GM18861 (cell line): Measurements from ENCODE around the gene EOLA1.
"Not testable (repeated sequence)": the region's sequence is repeated elsewhere in the genome, so short reads cannot be mapped to it uniquely, and the experiment has no call there.

Experiments
- ATAC-seq: cut with Tn5 transposase; IDR thresholded peaks from one replicate; pipeline ENCODE4 v1.9.1; 2021; ENCODE audit not compliant: unreplicated experiment

Gene EOLA1

DNA sequence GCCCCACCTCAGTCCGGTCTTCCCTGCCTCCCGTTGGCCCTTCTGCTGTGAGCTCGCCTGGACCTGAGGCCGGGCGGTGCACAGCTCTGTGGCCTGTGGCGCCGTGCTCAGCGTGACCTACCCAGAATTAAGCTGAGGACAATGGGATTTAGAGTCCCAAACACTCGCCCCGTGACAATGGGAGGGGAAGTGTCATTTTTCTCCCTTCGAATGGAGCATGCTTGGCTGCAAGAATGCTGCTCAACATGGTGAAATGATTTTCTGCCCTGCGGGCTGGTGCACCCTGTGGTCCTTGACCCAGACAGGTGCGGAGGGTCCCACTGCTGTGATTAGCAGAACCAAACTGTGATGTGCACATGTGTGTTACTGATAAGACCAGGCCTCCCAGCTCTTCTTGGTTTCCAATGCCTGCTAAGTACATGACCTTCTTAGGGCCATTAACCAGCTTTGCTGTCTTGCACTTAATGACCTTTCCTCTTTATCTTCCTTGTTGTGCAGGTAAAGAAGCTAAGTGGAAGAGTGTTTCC is 772 bp downstream of the EOLA1 start:
- ATAC-seq, result no peak

DNA sequence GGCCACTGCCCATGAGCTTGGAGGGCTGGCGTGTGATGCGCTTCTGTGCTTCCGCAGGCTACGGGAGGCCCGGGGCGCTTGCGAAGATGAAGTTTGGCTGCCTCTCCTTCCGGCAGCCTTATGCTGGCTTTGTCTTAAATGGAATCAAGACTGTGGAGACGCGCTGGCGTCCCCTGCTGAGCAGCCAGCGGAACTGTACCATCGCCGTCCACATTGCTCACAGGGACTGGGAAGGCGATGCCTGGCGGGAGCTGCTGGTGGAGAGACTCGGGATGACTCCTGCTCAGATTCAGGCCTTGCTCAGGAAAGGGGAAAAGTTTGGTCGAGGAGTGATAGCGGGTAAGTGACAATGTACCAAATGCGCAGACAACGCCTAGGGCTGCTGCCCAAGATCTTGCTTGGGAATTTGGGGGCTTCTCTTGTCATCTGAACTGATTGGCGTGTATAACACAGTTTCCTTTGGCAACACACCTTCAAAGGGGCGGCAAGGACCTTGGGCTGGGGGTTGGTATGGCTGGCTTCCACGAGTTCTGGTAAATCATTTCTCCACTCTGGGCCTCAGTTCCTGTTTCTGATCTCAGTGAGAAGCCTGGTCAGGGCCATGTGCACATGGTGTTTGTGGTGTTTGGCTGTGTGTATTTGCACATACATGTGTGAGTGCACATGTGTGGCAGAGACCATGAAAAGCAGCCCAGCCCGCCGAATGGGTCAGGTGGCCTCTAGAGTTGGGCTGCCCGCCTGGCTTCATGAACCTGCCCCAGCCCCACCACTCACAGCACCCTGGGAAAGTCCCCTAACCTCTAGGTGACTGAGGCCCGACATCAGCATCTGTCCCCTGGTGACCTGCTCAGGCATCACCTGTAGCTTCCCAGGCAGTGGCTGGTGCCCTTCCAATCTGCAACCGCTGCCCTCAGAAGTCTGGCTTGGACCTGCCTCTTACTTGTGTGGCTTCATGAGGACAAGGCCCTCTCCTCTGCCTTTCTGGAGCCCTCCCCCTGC is 5.0 kb downstream of the EOLA1 start:
- peak; percentile 53 for ATAC-seq

DNA sequence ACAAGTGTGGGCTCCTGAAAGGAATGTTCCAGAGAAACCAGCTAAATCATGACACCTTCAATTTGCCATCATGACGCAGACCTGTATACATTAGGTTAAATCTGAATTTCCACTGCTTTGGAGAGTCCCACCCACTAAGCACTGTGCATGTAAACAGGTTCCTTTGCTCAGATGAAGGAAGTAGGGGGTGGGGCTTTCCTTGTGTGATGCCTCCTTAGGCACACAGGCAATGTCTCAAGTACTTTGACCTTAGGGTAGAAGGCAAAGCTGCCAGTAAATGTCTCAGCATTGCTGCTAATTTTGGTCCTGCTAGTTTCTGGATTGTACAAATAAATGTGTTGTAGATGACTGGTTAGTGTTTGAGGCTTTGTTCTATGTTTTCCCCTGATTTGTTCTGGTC is 6.2 kb downstream of the EOLA1 start:
- ATAC-seq, result not testable (repeated sequence)

DNA sequence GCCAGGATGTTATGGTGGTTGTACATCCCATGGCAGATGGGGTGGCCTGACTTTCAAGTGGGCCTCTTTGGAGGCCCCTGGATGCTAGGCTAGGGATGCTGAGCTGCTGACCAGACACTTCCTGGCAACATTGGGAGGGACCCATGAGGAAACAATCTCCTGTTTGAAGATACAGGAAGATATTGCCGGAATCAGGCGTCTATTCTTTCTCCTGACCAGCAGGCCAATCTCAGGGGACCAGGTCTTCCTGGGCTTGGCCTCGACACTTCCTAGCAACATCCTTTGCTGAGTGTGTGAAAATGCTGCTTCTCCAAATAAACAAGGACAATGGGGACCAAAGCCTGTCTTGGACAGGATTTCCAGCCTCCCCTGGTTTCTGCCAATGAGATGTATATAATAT is 7.0 kb downstream of the EOLA1 start:
- not testable (repeated sequence) for ATAC-seq

DNA sequence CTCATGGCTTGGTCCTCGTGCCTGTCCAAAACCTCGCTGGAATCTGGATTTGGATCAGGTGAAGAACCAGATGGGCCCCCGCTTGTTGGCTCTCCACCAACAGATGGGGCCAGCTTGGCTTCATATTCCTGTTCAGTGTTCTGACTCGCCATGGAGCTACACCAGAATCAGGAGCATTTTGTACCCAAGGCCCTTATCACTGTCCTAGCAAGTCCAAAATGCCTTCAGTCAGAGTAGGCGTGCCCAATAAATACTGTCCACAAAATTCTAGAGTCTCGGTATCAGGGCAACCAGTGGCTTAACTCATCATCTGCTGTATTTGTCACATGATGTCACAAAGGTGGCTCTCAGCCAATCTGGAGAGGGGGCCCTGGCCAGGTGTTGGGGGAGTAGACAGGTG is 8.9 kb downstream of the EOLA1 start, which contains the start of gene HSFX3:
Gene HSFX3 (minus strand): TSS at position 224 of the 400 bp plus-strand sequence. CDS start 72 bp downstream, at position 152.
- not testable (repeated sequence) for ATAC-seq

DNA sequence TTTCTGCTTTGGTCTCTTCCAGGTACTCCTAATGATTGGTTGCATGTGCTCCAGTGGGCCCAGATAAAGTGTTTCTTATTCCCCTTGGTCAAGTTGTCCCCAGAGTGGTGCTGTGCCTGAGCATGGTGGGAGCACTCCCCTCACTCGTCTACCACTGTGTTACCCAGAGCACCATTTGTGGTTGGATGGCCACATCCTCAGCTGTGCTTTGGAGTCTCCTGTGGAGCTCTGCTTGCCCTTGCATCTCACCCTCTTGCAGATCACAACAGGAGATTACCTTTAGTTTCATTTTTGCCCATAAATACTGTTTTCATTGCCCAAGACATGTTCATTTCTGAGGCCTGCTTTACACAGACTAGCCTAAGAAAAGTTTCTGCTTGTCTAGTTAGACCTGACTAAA is 9.6 kb downstream of the EOLA1 start:
- not testable (repeated sequence) for ATAC-seq

DNA sequence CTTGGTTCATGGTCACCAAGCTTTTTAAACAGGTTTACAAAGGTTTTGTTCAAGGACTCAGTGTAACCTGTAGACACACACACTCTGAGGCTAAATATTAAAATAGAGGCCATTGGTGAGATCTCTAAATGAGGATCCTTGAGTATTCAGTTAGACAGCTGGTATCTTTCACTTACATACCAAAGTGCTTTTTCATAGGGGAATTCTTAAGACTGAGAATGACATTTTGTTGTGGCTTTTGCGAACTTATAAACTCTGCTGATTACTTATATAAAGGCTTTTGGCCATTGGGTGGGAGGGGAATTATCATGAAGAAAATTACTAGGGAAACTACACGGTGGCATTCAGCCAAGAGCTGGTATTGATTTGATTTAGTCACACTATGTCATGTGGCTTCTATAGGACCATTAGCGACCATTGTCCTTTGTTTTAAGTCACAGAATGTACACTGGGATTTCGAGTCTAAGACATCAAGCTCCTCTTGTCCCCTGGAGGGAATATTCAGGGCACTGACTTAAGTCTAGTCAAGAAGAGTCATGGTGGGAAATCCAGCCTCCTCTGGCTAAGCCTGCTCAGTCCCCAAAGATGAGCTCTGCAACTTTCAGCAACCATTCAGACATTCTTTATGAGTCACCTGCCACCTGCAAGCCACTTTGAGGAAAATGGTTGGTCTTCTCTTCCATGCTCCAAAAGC is 10.6 kb downstream of the EOLA1 start:
- not testable (repeated sequence) for ATAC-seq

DNA sequence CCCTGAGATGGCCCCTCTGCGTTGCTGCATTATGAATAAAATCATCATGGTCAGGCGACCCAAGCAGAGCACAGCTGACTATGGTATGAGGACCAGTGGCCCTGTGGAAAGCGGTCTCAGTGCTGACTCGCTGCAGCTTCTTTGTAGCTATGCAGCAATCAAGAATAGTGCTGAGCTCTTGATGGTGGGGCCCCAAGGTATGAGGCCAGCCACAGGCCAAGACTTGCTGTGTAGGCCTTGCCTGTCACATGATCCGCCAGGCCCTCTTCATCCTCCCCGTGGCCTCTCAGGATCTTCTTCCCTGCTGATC is 11.1 kb downstream of the EOLA1 start:
- ATAC-seq, result not testable (repeated sequence)

DNA sequence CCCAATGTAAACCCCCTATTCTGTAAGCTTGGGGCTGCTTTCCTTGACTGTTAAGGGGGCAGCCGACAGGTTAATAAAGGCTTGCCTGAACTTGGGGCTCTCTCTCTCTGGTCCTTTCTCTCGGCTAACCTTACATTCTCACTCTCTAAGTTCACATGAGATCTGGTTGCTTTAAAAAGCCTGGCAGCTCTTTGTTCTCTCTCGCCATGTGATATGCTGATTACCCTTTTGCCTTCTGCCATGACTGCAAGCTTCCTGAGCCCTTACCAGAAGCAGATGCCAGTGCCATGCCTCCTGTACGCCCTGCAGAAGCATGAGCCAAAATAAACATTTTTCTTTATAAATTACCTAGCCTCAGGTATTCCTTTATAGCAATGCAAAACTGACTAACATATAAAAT is 14.4 kb downstream of the EOLA1 start:
- ATAC-seq, result not testable (repeated sequence)

DNA sequence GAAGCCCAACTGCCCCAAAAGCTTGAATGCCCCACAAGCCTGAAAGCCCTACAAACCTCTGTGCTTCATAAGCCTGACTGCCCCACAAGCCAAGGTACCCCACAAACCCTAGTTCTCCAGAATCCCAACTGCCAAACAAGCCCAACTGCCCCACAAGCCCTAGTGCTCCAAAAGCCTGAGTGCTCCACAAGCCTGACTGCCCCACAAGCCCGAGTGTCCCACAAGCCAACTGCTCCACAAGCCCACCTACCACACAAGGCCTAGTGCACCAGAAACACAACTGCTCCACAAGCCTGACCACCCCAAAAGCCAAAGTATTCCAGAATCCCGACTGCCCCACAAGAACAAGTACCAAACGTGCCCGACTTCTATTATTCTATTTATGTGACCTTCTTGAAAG is 22.5 kb downstream of the EOLA1 start:
- ATAC-seq, result no peak

DNA sequence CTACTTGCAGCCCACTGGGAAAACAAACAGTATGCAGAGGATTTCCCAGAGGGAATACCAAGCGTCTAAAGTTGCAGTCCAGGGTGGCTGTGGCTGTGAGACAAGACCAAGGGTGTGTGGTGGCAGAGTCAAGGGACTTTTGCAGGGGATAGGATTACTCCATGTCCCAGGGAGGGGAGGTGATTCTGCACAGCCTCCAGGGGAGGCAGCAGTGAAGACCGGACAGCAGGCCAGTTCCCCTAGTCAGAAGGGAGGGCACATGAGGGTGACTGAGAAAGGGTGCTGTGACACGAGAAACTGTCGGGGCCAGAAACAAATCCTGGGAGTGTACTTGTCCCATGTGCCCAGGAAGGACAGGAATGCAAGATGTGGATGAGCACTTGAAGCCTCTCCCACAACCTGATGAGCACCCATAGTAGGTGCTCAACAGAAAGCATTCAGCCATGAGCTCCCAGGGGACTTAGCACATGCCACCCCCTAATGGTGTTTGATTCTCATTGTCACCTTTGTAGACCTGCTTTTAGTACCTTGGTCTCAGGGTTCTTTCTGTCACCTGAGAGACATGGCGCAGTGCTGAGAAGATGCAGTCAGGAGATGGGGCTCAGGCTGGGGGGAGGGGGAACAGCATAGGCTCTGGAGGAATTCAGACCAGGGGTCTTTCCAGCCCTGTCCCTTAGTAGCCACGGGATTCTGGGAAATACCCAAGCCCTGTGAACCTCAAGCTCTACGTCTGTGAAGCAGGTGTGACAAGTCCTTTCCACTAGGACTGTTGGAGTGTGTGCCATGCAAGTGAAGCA is 27.0 kb downstream of the EOLA1 start:
- no peak for ATAC-seq

DNA sequence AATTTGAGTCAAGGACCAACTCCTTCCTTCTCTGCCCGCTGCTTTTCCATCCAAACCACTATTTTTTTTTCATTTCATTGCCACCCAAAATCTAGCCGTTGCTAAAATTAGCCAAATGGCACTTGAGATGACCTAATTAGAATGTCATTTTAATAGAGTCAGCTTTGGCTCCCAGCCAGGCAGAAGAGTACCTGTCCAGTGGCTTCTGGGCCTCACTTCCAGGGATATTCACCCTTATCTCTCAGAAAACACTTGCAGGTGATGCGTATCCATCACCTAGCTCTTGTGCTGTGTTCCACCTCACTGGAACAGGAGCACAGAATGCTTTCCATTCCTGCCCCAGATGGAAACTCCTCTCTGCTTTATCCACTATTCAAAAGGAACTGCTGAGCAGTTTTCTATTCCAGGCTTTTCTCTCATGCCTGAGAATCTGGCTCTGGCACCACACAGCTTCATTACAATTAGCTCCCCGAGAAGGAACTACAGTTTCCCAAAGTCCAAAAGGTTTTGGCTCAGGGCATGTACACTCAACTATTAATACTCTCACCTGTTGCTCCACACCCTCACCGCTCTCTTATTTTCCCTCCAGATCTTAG is 28.0 kb downstream of the EOLA1 start:
- no peak for ATAC-seq

DNA sequence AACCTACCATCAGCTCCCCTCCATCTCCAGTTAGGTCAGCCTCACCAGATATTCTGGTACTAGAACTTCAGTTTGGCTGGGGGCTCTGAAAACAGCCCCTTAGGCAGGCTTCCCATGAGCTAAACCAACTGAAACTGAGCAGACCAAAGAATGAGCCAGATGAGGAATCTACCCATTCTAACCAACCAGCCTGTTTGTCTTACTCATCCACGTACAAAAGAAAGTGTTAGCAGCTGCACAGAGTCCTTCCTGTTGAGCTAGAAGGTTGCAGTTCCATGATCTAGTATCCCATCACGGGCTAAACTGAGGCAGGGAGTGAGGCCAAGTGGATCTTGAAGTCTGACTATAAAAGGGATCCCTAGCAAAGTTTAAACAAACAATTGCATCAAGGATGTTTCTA is 29.0 kb downstream of the EOLA1 start:
- no peak for ATAC-seq

DNA sequence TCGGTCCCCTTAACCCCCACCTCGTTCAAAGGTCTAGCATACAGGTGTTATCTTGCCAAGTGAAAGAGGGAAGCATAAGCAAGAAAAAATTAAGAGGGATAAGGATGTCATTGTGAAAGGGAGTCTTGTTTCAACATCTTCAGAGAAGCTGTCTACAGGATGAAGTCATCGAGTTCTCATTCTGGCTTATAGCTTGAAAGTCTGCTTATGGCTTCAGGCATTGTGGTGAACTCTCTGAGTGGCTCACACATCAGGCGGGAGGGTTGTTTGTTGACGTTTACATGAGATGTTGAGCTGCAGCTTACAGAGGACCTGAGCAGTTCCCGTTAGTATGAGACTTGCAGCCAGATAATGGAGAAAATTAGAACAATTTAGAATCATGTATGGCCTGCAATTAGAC is 29.9 kb downstream of the EOLA1 start:
- ATAC-seq, result no peak

DNA sequence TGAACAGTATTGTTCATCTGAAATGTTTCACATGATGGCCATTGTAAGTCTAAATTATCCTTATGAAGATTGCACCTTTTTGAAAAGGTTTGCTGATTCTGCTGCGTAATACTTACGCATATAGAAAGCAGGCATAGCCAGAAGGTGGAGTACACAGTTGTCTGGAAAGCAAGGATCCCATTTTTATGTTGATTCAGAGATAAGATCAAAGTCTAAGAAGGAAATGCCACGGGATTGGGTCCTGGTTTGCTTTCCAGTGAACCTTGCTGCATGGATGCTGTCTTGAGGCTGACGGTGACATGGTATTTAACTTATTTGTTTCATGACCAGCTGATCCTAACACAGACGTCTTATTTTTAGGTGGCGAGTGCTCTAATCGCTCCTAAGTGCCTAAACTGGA is 31.0 kb downstream of the EOLA1 start:
- no peak for ATAC-seq

DNA sequence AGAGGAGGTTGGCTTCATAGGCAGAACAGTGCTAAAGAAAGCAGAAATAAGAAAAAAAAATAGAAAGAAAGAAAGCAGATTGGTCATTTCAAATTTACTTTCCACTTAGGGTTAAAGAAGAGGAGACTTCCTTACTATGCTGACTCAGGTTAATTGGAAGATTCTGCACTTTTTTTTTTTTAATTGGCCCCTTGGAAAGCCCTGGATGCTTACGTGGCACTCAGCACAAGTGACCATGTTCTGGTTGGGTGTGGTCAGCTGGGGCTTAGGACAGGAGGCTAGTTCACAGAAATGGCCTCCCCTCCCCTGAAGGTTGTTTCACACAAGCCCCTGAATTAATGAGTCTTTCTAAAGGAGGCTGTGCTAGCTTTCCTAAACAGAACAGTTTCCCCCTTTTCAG is 31.9 kb downstream of the EOLA1 start:
- no peak for ATAC-seq

DNA sequence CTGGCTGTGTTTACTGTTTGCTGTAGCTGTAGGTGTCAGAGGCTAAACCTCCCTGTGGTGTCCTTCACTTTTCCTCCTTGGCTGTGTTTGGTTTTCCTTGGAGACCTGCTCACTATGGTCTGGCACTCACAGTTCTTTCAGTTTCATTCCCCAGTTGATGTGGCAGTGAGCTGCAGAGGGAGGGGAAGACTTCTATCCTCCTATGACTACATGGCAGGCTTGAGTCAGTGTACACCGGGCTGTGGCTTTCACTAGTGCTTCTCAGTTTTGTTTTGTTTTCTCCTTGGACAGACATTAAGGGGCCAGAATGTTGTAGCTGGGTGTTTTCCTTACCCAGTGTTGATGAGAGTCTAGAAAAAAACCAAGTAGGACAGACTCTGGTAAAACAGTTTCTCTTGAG is 32.6 kb downstream of the EOLA1 start:
- peak; percentile 99 for ATAC-seq

DNA sequence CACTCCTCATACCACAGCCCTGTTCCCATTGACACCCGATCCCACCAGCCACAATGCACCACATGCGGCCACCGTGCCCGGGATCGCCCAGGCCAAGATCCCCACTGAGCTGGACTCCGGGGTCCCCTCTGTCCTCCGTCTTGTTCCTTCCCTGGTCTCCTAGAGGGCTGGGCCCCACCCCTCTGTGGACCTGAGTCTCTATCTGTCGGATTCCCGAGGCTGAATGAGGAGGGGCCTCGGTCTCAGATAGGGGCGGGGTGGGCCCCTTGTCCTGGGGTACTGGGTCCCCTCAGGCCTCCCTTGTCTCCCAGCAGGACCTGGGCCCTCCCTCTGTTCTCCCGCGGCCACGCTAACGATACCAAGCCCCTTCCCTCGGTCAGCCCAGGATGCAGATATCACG is 44.8 kb downstream of the EOLA1 start:
- ATAC-seq, result not testable (repeated sequence)

DNA sequence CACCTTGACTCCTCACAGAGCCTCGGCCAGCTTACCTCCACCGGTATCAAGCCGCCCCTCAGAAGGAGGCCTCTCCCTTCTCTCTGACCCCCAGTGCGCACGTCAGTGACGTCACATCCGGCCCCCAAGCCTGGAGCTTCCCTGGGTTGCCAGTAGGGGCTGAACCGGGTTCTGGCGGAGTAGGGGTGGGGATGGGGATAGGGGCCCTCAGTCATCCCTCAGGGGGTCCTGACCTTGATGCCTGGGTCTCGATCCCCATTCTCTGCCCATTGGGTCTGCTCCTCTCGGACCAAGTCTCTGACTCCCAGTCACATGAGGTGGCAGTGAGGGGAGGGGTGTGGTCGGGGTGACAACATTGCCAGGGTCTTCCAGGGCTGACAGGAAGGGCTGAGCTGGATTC is 46.5 kb downstream of the EOLA1 start, which contains the start of gene MAGEA9B:
Gene MAGEA9B (minus strand): TSS at position 101 of the 400 bp plus-strand sequence. CDS start 4,280 bp downstream, outside the sequence.
- ATAC-seq, result not testable (repeated sequence)

DNA sequence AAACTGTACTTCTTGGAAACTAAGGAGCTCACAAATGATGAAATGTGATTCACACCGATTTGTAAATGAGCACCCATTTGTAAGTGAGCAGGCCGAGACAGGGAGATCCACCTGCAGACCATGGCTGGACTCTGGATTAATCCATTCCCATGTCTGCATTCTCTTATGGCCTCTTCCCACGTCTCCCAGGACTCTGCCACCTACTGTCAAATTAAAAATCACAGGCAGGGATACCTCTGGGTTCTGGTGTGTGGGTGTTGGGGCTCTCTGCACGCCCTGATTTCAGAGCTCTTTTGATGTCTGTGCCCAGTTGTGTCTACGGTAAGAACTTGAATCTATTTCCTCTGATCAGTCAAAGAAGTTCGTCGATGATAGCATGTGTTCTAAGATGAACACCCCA is 50.2 kb downstream of the EOLA1 start:
- not testable (repeated sequence) for ATAC-seq
